Stimulated activated CD4-positive, alpha-beta T cell treated with anti-CD3 and anti-CD28 coated beads, TNF-alpha, amount 100 ng/mL, for 1 hour (primary cell): ENCODE measurements around the gene CNIH2.
"Not testable (repeated sequence)": the region's sequence is repeated elsewhere in the genome, so short reads cannot be mapped to it uniquely, and the experiment has no call there.

Experiments used
- DNase-seq, 3 donors: peaks; one replicate each; pipeline ENCODE4 v3.0.0-alpha.2; 2020; ENCODE audit warnings: low read depth in 3 of 3, low spot score in 1 of 3

Gene CNIH2

DNA sequence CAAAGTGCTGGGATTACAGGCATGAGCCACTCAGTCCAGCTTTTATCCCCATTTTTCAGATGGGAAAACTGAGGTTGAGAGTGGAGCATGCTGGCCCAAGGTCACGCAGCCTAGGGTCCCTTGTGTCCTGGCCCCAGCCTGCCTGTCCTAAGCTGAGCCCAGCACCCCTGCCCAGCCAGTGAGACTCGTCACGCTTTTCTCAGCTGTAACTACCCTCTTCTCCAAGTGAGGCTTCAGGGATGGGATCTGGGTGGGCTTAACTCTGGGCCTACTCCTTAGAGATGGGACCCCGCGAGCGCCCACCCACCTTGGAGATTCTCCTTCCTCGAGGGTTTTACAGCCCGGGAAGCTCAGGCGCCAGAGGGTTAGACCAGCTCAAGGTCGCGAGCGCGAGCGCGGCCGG lies 13.3 kb downstream of the CNIH2 start:
- DNase-seq, result no peak

DNA sequence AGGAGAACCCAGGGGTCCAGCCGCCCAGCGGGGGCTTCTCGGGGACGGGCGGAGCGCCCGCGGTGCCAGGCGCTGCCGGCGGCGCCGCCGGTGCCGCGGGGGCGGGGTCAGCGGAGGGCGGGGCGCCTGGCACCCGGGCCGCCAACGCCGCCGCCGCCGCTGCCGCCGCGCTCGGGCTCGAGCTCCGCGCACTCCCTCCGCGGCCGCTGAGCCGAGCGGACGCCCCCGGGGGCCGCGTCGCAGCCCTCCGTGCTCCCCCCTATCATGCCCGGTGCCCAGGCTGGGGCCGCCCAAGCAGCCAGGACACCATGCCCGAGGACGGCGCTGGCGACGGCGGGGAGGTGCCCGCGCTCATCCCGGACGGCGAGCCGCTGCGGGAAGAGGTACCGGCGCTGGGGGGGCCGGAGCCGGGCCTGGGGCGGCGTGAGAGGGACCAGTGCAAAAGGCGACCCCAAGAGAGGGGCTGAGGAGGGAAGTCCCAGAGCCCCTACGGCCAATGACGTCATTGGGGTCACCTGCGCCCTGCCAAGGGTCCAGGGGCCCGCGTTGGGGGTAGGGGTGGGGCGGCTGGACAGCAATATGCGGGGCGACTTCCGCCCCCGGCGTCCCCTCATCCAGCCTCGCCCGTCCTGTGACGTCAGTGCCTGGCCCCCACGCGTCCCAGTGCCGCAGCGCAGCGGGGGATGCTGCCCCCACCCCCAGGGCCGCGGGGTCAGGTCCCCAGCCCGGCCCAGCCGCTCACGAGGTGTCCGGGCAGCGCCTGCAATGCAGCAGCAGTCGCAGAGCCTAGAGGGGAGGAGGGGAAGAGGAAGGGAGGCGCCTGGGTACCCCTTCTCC lies 13.9 kb downstream of the CNIH2 start, which contains the start of gene TMEM151A:
Gene TMEM151A (plus strand): TSS at position 189 of the 837 bp plus-strand sequence. CDS start 120 bp downstream, at position 309.
- no peak for DNase-seq

DNA sequence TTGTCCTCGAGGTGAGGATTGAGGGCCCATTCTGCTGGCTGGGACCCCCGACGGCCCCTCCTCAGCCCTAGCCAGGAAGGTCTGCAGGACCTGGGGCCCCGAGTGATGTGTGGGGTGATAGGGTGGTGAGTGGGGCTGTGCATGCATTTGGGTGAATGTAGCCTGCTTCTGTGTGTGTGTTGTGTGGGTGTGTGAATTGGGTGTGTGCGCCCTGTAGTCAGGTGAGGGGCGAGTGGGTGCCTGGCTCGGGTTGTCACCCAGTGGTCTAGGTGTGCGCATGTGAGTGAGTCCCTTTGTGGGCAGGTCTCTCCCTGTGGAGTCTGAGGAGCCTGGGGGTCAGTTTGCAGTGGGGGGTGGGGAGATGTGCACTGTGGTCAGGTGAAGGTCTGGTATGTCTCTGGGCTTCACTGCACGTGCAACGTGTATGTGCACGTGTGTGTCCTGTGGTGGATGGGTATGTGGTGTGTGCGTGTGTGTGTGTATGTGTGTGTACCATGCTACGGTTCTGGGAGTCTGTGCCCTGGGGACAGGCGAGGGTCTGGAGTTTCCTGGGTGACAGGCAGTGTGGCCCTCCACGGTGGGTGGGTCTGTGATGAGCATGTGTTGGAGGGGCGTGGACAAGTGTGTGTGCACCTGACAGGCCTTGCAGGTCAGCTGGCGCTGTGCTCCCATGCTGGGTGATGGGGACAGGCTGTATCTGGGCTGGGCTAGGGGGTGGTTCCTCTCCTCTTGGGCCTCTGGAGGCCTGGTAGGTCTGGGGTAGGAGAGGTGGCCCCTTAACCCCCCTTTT lies 14.8 kb downstream of the CNIH2 start:
- DNase-seq, result no peak

DNA sequence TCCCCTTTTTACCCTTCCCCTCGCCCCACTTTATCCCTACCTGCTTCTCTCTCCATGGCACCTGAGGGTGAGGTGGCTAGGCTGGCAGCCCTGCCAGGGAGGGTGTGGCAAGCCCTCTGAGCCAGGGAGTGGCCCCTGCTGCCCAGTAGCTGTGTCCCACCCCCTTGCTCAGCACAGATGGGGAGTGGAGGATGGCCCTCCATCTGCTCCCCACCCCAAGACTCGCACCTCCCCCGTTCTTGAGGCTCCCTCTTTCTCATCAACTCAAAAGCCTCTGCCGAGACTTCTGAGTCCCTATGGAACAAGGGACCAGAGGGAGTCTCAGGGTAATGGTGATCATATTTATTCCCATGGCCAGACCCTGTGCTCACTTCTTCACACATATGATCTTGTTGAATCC lies 15.4 kb downstream of the CNIH2 start:
- DNase-seq, result no peak

DNA sequence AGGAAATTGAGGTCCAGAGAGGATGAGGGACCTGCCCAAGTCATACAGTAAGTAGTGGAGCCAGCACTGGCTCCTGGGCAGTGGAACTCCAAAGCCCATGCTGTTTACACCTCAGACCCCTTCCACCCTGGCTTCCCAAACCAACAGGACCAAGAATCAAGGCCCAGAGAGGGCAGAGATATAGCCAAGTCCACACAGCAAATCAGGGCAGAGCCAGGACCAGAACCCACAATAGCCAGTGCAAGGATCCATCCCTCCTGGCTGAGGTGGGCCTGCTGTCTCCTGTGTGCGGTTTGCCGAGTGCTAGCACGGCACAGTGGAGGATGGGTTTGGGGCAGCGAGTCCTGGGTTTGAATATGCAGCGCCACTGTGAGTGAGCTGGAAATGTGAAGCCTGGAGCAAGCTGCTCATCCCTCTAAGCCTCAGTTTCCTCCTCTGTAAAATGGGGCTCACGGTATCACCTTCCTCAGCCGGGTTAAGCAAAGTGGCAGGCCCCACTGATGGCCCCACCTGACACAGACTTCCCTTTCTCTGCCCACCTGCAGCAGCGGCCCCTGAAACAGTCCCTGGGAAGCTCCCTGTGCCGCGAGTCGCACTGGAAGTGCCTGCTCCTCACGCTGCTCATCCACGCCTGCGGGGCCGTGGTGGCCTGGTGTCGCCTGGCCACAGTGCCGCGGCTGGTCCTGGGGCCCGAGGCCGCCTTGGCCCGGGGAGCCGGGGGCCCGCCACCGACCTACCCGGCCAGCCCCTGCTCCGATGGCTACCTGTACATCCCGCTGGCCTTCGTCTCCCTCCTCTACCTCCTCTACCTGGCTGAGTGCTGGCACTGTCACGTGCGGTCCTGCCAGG lies 16.0 kb downstream of the CNIH2 start:
- DNase-seq, result no peak

DNA sequence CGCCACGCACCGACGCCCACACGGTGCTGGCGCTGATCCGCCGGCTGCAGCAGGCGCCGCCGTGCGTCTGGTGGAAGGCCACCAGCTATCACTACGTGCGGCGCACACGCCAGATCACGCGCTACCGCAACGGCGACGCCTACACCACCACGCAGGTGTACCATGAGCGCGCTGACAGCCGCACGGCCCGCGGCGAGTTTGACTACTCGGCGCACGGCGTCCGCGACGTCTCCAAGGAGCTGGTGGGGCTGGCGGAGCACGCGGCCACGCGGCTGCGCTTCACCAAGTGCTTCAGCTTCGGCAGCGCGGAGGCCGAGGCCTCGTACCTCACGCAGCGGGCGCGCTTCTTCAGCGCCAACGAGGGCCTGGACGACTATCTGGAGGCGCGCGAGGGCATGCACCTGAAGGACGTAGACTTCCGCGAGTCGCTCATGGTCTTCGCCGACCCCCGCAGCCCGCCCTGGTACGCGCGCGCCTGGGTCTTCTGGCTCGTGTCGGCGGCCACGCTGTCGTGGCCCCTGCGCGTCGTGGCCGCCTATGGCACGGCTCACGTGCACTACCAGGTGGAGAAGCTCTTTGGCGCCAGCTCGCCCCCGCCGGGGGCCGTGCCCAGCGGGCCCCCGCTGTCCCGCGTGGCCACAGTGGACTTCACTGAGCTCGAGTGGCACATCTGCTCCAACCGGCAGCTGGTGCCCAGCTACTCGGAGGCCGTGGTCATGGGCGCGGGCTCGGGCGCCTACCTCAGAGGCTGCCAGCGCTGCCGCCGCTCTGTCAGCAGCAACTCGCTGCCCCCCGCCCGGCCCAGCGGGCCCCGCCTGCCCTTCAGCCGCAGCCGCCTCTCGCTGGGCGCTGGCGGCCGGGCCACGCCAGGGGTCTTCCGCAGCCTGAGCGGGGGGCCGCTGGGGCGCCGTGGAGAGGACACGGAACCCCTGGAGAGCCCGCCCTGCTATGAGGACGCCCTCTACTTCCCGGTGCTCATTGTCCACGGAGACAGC lies 16.9 kb downstream of the CNIH2 start:
- DNase-seq, result no peak

DNA sequence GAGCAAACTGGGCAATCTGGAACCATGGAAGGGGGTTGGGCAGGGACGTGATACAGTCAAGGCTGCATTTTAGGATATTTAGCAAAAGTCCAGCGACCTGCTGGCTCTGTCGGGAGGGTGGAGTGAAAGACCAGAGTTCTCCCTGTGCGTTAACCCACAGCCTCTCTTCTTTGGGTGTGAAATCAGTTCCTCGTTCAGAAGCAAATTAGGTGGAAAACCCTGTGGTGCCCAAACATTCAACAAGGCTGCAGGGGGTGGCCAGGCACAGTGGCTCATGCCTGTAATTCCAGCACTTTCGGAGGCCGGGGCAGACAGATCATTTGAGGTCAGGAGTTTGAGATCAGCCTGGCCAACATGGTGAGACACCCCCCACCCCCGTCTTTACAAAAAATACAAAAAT lies 19.6 kb downstream of the CNIH2 start:
- no peak for DNase-seq

DNA sequence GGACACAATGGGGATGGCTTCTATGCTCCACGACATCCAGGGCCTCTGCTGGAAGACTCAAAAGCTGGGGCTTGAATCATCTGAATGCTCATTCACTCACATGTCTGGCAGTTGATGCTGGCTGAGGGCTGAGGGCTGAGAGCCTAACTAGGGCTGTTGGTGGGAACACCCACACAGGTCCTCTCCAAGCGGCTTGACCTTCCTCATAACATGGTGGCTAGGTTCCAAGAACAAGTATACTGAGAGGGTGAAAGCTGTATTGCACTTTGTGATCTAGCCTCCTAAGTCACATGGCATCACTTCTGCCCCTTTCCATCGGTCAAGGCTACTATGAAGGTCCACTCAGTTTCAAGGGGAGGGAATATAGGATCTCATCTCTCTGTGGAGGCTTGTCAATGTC lies 21.2 kb downstream of the CNIH2 start:
- no peak for DNase-seq

DNA sequence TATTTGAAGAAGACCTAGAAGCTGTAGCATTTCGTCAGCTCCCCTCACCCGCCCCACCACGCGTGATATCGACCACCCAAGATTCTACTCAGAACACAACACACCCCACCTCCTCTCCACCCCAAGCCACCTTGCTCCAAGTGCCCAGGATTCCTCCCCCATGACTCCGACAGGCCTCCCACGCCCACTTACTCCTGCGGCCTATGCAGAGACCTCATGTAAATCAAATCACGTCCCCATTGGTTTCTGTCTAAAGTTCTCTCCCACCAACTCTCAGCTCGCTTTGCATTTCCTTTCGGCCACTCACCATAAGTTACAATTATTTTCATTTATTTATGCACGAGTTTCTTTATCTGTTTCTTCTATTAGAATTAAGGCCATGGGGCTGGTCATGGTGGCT lies 24.7 kb downstream of the CNIH2 start:
- DNase-seq, result no peak

DNA sequence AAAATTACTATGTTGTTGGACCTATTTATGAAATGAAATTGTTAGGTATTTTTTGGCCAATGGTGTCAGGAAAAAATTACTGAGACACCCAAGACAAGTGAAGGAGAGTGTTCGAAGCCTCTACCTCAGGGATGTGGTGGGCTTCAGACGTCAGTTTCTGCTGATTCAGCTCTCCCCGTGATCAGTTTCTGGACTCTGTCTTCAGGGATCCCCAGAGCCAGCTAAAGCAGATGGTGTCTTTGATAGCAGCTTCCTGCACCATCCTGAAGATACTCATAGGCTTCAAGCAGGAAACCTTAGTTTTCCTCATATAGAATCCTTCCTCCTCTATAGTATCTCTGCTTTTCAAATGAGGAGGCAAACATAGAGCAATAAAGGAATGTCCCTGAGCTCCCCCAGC lies 31.5 kb downstream of the CNIH2 start:
- DNase-seq, result no peak

DNA sequence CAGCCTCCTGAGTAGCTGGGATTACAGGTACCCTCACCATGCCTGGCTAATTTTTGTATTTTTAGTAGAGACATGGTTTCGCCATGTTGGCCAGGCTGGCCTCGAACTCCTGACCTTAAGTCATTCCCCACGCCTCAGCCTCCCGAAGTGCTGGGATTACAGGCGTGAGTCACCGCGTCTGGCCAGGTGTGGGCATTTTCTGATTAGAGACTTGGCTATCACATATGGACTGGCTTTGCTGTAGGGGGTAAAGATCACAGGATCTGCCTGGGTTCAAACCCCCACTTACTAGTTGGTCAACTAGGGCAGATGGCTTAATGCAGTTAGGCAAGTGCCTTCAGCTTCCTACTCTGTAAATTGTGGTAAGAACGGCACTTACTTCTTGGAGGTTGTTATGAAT lies 32.3 kb downstream of the CNIH2 start:
- DNase-seq, result no peak

DNA sequence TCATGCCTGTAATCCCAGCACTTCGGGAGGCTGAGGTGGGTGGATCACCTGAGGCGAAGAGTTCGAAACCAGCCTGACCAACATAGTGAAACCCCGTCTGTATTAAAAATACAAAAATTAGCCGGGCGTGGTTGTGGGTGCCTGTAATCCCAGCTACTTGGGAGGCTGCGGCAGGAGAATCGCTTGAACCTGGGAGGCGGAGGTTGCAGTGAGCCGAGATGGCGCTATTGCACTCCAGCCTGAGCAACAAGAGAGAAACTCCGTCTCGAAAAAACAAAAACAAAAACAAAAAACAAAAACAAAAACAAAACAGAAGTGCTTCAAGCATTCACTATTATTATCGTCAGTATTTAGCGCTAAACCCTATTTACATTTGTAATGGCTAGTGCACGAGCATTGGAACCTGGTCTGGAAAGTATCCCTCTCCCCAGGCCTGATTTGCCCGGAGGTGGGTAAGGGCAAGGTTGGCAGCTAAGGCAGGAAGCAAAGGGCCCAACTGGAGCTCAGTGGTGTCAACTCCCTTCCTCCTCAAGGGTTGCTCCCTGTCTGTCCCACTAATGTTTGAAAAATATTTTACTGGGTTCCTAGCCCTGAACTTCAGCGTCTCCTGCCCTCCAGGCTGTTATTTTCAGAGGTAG lies 32.9 kb downstream of the CNIH2 start:
- not testable (repeated sequence) for DNase-seq

DNA sequence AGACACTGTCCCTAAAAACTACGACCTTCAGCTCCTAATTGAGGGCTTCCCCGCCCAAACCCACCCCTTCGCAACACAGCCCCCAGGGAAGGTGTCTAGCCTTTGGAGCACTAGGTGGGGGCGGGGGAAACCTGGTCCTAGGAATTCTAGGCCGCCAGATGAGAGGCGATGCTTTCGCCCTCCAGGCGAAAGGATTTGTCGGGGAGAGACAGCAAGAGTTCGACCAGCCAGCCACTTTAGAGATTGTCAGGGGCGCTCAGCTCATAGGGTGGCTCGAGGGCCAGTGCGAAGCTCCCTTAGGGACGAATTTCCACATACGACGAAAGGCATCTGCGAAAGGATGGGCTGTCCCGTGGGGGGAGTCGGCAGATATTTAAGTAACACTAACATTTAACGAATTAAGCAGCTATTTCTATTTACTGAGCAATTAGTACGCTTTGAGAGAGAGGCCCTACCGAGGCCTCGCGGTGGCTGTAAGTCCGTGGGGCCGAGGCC lies 33.5 kb downstream of the CNIH2 start:
- no peak for DNase-seq

DNA sequence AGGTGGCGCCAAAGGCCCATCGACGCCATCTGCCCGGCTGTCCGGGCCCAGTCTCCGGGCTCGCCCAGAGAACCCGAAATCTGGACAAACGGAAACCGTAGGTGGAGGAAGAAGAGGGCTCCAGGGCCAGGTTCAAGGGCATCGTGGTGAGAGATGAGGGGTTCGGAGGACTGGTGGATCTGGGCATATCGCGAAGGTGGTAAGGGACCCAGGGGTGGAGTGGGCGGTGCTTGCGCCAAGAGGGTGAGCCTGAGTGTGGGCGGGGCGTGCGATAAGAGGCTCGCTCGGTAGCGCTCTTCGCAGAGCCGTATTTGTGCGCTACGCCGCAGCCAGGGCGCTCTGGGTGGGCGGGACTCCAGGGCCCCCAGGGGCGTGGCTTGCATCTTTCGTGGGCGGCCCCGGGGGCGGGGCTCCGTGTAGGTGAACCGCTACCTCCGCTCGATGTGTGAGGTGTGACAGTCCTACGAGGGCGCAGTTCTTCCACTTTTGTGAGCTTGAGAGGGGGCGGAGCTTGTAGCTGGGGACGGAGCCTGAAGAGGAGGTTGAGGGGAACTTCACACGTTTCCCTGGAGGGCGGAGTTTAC lies 34.1 kb downstream of the CNIH2 start:
- DNase-seq, result peak; percentile 87 to 98 (median 96)

DNA sequence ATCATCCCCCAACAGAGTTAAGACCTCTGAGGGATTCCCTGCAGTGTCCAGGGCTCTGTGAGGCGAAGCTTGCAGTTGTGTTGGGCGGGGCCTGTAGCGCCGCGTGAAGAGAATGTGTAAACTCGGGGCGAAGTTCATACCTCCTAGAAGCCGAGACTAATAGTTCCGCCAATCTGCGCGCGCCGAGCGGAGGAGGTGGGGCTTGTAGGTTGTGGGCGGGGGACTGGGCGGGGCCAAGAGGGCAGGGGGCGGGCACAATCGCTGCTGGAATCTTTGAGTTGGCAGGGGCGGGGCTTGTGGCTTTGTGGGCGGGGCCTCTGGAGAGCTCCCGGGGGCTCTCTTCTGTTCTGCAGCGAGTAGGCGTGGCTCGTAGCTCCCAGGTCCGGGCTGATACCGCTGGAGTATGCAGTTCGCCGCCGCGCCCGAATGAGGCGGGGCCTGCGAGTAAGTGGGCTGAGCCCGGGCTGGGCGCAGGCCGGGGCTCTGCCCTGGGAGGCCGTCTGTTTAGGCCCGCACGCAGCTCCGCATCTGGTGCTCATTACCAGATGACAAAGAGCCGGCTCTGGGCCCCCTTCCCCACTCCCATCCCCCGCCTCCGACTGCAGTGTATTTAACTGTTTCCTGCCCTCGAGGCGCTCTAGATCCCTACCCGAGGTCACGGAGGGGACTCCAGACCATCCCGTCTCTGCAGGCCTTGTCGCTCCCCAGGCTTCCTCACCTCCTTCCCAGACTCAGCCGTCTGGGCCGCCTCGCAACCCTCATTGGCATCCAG lies 34.8 kb downstream of the CNIH2 start:
- DNase-seq, result peak; percentile 95 to 99 (median 98)

DNA sequence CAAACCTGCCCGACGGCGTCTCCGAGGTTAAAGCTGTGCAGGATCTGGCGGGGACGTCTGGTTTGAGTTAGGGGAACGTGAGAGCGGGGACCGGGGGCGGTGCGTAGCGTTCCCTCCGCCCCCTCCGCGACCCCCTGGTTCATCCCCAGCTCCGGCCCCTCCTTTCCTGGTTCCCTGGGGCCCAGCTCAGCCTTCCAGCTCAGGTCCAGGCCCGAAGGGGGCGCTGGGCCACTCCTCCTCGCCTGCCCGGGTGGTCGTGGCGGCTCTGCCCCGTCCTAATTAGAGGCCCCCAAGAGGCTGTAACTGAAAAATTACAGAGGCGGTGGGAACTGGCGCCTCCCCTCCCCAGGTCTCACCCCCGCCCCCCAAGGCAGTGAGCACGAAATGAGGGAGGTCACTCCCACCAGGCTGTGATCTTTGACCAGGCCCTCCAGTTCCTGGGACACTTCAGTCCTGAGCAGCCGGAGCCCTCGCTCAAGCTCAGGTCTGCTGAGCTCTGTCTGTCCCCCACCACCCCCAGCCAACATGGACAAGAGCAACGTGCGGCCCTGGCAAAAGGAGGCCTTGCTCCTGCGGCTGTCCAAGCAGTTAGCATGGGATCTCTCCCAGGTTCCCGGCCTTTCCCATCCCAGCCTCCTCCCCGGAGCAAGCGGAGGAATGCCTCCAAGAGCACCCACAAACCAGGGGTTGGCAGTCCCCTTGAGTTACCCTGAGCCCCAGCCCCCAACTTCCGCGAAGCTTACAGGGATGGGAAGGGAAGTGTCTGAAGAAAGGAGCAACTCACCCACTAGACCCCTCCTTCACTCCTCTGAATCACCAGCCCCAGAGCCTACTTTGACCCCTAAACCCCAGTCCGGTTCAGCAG lies 35.6 kb downstream of the CNIH2 start:
- DNase-seq, result no peak

DNA sequence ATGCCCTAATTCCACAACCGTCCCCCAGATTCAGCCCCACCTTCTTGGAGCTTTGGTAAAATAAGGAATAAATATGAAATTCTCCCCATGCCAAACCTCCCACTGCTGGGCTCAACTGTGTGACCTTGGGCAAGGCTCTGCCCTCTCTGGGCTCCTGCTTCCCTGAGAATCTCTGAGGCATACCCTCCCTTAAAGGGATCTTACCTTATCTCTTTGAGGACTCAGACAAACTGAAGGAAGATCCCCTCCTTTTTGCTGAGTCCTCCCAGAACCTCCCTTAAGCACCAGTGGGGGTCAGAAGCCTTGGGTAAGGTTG lies 36.2 kb downstream of the CNIH2 start:
- no peak for DNase-seq
